Inflammatory macrophage treated with lipopolysaccharide for 1 hour (primary cell): ENCODE data around the gene SCAP.

Source experiments
- DNase-seq, 2 donors: peaks; one replicate each; pipeline ENCODE4 v3.0.0-alpha.2; 2020 to 2022

SCAP gene

DNA sequence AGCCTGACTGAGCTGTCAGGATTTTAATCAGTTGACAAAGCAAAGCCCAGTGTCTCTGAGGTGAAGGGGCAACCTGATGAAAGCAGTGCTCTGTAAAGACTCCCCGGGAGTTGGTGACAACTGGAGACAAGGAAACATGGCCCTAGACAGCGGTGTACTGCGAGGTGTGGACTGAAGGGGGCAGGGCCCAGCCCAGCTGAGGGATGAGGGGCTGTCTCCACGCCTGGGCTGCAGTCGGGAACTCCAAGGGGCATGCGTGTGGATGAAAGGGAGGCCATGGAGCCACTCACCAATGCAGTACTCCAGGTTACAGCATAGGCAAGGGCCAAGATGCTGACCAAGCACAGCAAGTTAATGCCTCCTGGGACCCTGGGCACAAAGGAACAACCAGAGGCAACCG, 45.1 kb downstream of the SCAP start:
- no peak for DNase-seq

DNA sequence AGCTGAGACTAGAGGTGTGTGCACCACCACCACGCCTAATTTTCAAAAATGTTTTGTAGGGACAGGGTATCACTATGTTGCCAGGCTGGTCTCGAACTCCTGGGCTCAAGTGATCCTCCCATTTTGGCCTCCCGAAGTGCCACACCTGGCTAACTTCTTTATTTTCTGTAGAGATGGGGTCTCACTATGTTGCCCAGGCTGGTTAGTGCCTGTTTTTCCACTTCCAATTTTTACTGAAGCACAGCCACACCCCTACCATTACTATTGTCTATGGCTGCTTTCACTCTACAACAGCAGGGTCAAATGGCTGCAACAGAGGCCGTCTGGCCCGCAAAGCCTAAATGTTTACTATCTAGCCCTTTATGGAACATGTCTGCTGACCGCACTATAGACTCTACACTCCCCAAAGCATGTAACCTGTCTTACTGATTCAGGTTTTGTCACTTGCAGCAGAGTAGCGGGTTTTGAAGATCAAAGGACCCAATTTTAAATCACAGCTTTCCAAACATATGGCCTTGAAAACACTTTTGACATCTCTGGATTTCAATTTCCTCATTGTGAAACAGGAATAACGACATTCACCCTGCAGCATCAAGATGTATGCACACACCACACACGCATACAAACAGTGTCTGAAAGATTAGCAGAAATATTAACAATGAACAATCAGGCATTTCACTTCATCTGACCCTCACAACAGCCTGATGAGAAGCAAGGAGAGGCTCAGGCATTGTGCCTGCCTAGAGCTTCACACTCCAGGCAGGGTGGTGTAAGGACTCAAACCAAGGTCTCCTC, 46.1 kb downstream of the SCAP start:
- DNase-seq: no peak

DNA sequence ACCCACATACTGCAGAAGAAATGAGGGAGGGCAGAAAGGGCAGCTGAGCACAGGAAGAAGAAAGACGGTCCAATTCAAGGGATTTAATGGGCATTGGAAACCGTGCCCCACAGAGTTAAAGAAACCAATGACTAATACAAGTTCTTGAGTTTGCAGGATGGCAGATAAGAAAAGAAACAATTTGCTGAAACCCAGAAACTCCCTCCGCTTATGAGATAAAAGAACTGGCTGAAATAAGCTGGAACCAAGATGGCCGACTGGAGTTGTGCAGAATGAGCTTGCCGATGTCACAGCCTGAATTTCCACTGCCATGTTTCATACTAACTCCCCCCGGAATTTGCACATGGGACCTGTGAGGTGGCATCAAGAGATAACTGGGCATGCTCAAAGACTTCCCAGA, 47.1 kb downstream of the SCAP start:
- DNase-seq: no peak

DNA sequence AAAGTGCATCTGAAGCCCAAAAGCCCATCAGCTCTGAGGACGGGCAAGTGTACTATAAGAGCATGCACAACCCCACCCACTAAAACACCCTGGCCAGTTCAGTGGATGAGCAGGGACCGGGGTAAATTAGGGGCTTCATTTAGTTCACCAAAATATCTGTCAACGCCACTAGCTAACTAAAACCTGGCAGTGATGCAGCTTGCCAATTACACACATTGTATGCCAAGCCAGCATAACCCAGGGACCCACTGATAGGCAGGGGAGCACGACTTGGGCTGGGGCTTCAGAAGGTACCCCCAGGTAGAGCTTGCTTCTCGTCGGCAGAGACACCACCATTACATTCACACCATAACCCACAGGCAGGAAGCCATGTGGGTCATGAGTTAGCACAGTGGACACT, 47.9 kb downstream of the SCAP start:
- no peak for DNase-seq

DNA sequence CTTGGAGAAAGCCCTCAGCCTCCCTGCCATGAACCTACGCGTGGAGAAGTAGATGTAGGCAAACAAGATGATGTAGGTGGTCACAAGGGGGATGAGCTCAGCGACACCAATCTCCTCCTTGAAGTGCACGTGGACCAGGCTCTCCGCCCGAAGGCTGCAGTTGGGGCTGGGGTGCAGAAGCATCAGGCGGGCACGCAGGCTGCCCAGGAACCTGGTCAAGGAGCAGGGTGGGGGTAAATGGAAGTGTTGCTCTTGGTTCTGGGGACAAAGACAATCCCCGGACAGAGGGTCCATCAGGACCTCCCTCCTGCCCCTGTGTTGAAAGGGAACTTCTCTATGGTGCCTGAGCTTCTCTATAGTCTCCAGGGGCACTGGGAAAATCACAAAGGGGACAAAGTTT, 49.8 kb downstream of the SCAP start:
- no peak for DNase-seq

DNA sequence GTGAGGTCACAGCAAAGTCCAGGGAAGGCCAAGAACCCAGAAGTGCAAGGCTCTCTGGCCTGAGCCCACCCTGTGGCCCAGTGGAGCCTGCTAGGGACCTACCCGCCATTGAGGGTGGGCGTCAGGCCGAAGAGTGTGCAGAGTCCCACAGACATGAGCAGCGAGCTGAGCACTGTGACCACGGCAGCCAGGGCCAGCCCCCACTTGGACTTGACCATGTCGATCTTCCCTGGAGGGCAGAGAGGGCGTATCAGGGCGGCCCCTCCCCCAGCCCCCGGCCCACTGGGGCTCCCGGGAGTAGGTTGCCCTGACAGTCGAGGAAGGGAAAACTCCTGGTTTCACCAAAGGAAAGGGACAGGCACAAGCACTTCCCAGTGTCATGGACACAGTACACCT, 50.4 kb downstream of the SCAP start:
- DNase-seq: no peak

DNA sequence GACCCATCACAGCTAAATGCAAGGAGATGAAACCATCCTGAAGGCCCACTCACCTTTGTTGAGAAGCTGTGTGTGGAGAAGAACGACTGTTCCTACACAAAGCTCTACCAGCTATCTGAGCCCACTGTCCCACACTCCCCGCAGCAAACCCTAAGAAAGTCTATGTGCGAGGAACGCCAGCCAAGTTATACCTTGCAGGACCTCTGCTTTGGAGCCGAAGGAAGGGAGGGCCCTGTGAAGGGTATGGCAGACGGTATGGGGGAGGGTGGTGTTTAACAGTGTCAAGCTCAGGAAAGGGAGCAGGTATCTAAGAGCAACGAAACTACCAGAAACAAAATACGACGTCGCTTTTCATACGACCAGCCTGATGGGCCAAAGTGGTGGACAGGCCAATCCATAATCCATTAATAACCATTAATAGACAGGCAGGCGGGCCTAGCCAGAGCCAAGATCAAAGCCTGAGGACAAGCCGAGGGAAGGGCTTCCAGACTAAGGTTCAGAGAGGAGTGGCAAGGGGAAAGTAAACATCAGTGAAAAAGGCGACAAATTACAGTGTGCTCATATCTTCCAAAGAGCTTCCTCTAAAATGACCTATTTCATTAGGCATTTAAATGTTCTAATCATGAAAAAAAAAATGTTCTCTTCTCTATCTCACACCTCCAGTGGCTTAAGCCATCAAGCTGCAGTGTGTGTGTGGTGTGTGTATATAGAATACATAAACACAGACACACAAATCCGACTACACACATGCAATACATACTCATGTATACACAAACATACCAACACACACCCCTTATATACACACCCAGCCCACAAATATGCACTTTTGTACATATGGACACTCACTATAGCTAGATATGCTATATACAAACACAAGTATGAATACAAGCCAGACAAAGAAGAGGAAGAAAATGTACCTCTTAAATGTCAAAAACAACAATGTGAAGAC, 51.0 kb downstream of the SCAP start:
- DNase-seq: no peak

DNA sequence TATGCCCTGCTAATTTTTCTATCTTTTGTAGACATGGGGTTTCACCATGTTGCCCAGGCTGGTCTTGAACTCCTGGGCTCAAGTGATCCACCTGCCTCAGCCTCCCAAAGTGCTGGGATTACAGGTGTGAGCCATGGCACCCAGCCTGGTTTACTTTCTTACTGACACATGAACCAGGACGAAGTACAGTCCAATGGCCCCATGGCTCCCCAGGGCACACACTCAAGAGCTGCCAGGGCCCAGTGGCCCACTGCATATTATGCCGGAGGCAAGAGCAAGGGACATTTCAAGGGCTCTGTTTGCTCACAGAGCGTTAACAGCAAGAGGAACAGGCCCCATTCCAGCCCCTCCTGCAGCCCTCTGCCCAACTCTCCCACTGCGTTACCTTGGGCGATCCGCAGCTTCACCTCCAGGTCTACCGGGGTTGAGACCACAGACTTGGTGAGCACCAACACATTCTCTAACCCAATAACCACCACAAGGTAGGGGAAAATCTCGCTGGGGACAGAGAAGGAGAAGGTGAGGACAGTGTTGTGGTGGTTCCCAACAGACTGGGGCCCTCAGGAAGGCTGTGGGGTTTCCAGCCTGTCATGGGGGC, 52.1 kb downstream of the SCAP start:
- DNase-seq: no peak

DNA sequence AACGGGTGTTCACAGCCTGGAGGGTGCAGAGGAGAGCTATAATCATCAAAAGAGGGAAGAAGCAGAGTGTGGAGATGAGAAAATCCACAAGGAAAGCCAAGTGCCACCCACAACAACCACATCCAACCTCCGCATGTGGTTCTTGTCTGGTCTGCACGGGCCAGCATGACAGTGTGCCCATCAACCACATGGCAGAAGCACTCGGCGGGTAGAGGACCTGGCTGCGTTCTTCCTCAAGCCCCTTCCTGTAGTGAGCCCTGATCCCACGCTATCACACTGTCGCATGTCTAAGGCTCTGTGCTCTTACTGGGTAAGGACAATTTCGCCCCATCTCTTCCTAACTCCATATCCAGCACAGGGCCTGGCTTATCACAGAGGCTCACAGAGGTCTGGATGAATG, 53.0 kb downstream of the SCAP start:
- no peak for DNase-seq

DNA sequence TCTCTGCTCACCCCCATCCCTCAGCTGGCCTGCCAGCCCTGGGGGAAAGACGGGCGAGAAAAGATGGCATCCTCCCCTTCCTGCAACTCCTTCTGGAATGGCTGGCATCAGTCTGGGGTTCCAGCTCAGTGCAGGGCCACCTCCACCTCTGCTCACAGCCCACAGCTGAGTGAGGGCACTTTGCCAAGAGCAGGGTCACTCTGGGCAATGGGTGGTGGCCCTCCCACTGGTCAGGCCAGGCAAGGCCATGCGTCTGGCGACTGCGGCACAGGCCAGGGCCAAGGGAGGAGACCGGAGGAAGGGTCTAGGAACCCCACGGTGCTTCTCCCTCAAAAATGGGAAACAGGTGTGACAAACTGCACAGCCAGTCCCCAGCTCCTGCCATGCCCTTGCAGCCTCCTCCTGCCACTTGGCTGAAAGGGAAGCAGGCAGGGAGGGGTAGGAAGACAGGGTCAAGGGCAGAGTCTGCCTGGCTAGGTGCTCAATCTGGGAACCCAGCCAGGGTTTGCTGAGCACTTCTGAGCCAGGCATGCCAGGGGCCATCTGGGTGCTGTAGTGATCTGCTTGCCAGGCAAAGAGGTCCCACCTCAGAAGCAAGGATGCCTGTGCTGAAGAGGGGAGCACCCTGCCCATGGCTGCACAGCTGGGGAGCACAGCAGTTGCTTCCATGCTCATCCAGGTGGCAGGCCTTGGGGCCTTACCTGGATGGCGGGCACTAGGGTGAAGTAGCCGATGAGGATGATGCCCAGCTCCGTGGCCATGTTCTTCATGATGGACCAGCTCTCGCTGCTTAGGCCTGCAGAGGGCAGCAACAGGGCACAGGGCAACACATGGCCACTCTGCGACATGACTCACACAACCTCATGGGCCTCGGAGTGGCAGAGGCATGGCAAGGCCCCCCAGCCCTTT, 53.7 kb downstream of the SCAP start:
- DNase-seq: peak in 1 of 2 donors; percentile 21

DNA sequence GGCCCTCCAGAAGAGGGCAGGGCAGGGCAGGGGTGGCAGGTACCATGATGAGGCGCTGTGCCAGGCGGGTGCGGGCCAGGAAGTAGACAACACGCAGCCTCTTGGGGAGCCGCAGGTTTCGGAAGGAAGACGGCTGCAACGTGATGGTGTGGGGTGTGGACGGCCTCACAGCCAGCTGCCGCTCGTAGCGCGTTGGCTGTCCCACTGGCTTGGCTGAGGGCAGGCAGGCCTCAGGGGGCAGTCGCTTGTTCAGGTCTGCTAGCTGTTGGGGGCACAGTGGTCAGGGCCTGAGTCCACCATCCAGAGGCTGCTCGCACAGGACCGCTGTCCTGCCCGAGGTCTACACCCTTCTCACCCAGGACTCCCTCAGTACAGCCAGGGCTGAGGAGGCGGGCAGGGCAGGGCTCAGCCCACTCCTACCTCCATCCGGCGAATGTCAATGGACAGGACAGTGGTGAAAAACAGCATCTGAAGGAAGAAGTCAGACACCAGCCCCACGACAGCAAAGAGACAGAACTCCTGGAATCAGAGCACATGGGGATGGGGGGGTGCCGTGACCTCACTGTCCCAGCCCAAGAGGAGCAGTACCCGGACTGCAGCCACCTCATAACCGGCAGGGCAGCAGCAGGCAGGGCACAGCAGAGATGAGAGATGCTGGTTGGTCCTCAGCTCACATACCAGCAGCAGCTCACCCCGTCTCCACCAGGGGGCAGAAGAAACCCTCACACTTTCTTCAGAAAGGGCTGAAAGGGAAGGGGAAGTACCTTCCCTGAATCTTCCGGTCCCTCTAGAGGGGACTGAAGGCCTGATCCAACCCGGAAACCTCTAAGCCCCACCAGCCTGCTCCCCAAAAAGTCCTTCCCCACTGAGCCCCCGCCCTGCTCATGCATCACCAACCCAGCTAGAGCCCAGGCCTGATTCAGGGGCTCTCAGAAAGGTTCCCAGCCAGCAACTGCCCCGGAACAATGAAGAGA, 54.9 kb downstream of the SCAP start:
- peak; percentile 79 to 98 for DNase-seq

DNA sequence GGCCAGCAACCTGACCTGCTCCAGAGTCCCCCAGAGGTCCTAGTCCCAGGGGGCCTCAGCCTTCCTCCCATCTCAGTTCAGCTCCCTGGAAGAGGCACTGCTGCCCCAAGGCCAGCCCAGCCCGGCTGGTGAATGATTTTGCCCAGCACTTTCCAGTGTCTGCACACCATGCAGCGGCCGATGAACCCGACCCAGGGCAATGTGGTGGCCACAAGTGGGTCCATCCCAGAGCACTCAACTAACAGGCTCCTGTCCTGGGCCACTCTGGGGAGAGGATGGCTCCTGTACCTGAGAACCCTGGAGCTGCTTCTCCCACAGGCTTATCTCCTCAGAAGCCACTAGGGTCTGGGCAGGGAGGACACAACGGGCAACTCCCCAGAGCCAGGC, 55.7 kb downstream of the SCAP start:
- no peak for DNase-seq

DNA sequence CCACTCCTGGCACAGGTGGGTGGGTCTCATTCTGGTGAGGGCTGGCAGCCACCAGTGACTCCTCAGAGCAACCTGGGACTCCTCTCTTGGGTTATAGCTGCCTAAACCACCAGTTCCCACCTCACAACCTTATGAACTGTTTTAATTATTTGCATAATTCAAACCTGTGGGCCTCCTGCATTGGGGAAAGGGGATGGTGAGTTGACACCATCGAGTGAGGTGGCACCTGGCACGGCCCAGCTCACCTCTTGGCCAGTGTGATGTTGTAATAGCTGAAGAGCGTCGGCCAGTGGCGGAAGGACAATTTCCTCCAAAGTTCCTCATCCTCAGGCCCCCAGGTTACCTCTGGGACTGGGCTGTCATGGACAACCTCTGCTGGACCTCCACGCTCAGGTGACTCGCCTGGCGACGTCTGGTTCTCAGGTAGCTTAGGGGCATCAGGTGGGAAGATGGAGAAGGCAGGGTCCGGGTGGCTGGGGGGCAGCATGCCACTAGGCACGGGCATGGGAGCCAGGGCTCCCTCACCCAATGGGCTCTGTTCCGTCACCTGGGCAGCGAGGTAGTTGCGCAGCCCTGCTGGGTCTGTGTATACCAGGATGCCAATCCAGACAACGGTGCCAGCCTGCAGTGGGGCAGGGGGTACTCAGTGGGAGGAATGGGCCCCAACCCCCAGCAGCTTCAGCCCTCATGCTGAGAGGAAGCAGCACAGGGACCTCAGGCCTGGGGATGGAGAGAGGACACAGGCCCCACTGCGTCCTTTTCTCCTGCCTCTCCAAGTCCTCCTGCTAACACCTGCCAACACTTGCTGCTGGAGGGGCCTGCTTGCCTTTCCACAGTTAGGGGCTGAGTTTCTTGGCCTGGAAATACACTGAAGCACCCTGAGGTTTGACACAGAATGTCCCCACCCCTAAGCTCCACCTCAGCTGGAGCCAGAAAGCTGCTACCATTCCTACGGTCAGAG, 56.4 kb downstream of the SCAP start:
- DNase-seq: no peak

DNA sequence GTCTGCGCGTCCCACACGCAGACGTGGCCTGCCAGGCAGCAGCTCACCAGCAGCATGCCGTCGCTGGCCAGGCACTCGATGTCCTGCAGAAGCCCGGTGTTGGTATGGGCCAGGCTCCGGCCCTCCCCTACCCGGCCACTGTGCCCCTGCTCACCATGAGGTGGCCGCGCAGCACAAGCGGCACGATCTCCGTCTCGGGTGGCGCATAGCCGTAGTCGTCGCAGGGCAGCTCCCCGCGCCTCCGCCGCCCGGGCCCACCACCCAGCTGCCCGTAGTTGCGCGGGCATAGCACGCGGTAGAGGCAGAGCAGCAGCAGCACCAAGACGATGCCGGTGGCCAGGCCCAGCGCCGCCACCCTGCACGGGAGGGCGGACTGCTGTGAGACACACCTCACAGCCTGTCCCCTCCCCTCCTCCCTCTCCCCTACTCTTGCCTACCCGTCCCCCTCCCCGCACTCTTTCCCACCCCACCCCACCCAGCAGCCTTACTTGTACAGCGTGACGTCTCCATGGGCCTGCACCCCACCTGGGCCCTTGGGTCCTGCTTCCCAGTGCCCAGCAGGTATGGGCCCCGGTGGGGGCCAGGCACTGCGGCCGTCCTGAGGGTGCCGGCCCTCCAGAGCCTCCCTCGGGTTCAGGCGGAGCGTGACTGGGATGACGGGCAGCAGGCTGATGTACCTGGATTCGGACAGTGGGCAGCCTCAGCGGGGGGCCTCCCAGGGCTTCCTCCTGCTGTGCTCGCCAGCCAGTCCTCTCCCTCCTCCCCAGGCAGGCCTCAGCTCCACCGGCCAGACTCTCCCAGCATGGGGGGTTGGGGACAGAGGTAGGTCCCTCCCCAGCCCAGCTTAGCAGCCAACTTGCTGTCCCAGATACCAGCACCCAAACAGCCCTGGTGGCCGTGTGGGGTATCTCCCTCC, 57.3 kb downstream of the SCAP start:
- no peak for DNase-seq

DNA sequence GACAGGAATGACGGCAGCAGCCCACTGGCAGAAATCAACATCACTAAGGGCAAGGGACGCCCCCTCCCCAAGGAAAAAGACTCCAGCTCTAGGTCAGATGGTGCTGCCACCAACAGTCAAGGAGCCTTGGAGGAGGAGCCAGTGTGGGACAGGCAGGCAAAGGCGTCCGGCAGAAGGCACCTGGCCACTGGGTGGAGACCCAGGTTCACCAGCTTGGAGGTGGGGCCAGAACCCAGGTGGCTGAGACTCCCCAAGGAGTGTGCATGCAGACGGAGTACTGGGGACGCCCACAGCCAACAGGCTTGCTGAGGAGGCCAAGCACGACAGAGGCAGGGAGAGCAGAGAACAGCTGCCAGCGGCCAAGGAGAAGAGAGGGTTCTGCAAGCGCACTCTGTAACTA, 59.7 kb downstream of the SCAP start:
- no peak for DNase-seq

DNA sequence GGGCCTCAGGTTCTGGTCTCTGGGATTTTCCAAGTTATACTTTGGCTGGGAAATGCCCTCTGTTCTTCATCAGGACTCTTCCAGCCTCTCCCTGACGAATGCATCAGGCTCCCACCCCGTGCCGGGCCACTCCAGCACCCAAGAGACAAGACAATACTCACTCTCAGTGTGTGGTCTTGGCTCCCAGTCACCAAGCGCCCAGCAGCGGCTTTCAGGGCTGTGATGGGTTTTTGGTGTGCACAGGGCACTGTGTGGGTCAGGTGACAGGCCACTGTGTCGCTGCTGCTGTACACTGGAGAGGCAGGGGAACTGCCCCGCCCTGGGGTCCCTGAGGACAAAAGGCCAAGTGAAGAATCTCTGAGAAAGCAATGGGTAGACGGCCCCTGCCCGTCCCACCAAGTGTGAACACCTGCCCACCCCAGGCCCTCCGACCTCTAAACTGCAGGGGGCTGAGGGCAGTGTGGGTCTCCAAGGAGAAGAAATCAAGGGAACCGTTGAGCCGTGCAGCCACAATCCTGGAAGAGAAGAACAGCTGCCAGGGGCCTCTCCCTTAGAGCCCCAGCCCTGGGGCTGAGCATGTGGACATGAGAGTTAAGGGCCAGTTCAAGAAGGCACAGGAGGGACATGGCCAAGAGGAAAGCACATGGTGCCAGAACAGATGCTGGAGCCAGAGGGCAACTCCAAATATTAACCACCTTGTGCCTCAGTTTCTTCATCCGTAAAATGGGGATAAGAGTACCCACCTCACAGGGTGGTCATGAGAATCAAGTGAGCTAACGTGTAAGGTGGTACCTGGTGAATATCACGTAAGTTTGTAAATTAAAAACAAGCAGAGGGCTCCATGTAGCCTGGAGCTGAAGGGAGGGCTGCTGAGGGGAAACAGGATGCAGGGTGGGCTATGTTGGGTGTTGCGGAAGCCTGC, 60.8 kb downstream of the SCAP start:
- DNase-seq: no peak

DNA sequence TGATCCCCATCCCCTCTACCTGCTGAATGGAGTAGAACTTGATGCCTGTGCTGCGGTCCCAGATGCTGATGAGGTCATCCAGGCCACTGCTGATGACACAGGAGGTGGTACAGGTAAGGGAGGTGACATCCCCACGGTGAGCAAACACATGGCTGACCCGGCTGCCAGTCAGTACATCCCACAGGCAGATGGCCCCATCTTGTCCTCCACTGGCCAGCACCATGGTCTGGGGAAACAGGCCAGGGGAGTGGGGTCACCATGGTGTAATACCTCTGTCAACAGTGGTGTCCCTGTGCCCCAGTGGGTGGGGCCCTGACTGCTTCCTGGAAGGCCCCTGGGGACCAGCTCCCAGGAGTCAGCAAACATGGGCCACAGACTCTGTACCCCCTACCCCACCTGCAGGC, 61.6 kb downstream of the SCAP start:
- DNase-seq: no peak

DNA sequence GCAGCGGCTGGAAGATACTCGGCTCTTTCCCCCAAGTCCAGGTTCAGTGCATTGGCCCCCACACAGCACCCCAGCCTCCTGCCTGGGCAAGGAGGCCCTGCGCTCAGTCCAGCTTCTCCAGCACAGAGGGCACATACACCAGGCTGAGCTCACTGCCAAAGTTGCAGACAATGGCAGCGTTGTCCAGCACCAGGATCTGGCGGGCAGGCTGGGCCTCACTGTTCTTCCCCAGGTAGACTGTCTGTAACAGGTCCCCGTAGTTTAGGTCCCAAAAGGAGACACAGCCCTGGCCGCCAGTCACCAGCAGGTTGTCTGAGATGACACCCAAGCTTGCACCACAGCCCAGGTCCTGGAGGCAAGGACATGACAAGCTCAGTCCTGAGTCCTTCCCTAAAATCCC, 62.0 kb downstream of the SCAP start:
- no peak for DNase-seq
